Caco-2 (cell line): ENCODE results near the gene SMNDC1. TPM values are rescaled to one million over a fixed set of nuclear protein-coding genes. Genes with fewer than 3 reads are reported as not detected.

Source experiments
- BruUV-seq: library from RNA; stranded (reverse); fragments of 400-500 nt; replicated peaks from 2 replicates; lab custom pipeline; 2021; lab: Mats Ljungman, UMichigan
- CTCF ChIA-PET: fragments of 300-600 bp; sonication (Branson Sonifier 250); formaldehyde crosslinking; loops from one replicate; lab custom pipeline; 2022; ENCODE audit warnings: antibody characterized with exemption; lab: Charles Lee
- POLR2A ChIA-PET: fragments of 300-600 bp; sonication (Branson Sonifier 250); formaldehyde crosslinking; loops from one replicate; lab custom pipeline; 2022; ENCODE audit warnings: antibody characterized with exemption; lab: Charles Lee
- DNase-seq, 2 experiments: peaks; one replicate each; pipeline versions ENCODE4 v3.0.0 to v3.0.0-alpha.2; 2020 to 2022
- H3K27me3 ChIP-seq: replicated peaks from 2 replicates; pipeline ENCODE4 v1.6.0; 2011; ENCODE audit warnings: low read length; ENCODE audit not compliant: control insufficient read depth, insufficient read depth
- H3K36me3 ChIP-seq: 2 replicates; pipeline ENCODE4 v1.5.1; 2011; ENCODE audit warnings: low read length; ENCODE audit not compliant: control insufficient read depth, insufficient read depth
- H3K4me1 ChIP-seq: fragments of 250-450 bp; sonication (Bioruptor Pico); 2 replicates; pipeline ENCODE4 v1.5.1; 2020; ENCODE audit warnings: mild to moderate bottlenecking
- H3K4me3 ChIP-seq: 2 replicates; pipeline ENCODE4 v1.5.1; 2011; ENCODE audit warnings: low read depth, mild to moderate bottlenecking, control low read depth, low read length
- H3K9me3 ChIP-seq: fragments of 250-450 bp; sonication (Bioruptor Pico); 2 replicates; pipeline ENCODE4 v1.5.1; 2020; ENCODE audit warnings: mild to moderate bottlenecking, moderate library complexity
- H3K27ac Mint-ChIP-seq: one replicate; pipeline ENCODE4 v1.8.0; 2022; ENCODE audit warnings: mixed read lengths; ENCODE audit not compliant: unreplicated experiment
- H3K27me3 Mint-ChIP-seq: one replicate; pipeline ENCODE4 v1.8.0; 2022; ENCODE audit warnings: mixed read lengths; ENCODE audit not compliant: insufficient read depth, unreplicated experiment
- H3K36me3 Mint-ChIP-seq: one replicate; pipeline ENCODE4 v1.8.0; 2022; ENCODE audit warnings: mild to moderate bottlenecking, mixed read lengths; ENCODE audit not compliant: insufficient read depth, unreplicated experiment
- H3K4me1 Mint-ChIP-seq: one replicate; pipeline ENCODE4 v1.8.0; 2022; ENCODE audit warnings: low read depth, mixed read lengths; ENCODE audit not compliant: unreplicated experiment
- H3K4me3 Mint-ChIP-seq: one replicate; pipeline ENCODE4 v1.8.0; 2022; ENCODE audit warnings: mild to moderate bottlenecking, moderate library complexity, mixed read lengths; ENCODE audit not compliant: unreplicated experiment
- H3K9me3 Mint-ChIP-seq: one replicate; pipeline ENCODE4 v1.8.0; 2022; ENCODE audit warnings: mixed read lengths; ENCODE audit not compliant: unreplicated experiment
- intact Hi-C: fragments of 100-400 bp; cut with micrococcal nuclease; formaldehyde crosslinking; loops from one replicate; pipeline ENCODE4 v1.10.0; 2022; ENCODE audit not compliant: unreplicated experiment
- total RNA-seq: library from RNA; stranded (reverse); gene quantifications from 2 replicates; pipeline ENCODE4 v1.2.3, GENCODE V29; 2022
- TF ChIP-seq, protein P1 (sequence below), 2 experiments: fragments of 200-600 bp in 1 of 2; IDR thresholded peaks; 1 replicate in 1 of 2; 2 replicates in 1 of 2; pipeline versions ENCODE4 v1.5.1 to v1.8.0; 2011 to 2022; ENCODE audit warnings: antibody characterized with exemption in 1 of 2, control low read depth in 1 of 2, inconsistent platforms in 1 of 2, low read depth in 1 of 2, low read length in 1 of 2, mild to moderate bottlenecking in 1 of 2, moderate library complexity in 1 of 2; ENCODE audit not compliant: insufficient read depth in 1 of 2, severe bottlenecking in 1 of 2, unreplicated experiment in 1 of 2

SMNDC1 gene
- total RNA-seq, 1 experiment from 2014 or later, result 52.4 TPM

DNA sequence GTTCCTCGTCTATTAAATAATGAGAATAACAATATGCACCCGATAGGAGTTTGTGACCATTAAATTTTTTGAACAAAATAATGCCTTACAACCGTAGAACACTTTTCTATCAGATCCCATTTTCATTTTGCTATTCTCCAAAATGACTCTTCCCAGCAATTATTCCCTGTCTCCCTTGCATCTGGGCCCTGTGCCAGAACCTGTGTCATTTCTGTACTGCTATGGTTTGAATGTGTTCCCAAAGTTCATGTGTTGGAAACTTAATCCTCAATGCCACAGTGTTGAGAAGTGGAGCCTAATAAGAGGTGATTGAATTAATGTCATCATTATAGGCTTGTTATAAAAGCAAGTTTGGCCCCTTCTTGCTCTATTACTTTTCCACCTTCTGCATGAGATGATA, 33.2 kb upstream of the SMNDC1 start:
- H3K36me3 ChIP-seq, result no peaks in the 10 kb centered on the region

DNA sequence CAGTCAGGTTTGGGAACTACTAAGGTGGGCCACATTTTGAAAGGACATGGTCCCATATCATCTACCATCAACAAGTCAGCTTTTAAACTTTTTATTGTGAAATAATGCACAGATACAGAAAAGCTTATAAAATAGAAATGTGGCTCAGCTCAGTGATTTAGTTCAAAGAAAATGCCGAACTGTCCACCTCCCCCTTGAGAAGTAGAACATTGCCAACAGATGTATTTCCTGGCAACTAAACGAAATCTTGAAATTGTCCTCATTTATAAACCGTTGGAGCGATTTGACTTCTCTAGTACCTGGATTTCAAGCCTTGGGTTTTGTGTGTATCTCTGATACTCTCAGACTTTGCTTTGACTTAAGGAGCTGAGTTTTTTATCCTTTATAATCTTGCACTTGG, 32.7 kb upstream of the SMNDC1 start:
- no peaks in the 10 kb centered on the region for H3K27me3 Mint-ChIP-seq
- TF ChIP-seq, protein P1, sequence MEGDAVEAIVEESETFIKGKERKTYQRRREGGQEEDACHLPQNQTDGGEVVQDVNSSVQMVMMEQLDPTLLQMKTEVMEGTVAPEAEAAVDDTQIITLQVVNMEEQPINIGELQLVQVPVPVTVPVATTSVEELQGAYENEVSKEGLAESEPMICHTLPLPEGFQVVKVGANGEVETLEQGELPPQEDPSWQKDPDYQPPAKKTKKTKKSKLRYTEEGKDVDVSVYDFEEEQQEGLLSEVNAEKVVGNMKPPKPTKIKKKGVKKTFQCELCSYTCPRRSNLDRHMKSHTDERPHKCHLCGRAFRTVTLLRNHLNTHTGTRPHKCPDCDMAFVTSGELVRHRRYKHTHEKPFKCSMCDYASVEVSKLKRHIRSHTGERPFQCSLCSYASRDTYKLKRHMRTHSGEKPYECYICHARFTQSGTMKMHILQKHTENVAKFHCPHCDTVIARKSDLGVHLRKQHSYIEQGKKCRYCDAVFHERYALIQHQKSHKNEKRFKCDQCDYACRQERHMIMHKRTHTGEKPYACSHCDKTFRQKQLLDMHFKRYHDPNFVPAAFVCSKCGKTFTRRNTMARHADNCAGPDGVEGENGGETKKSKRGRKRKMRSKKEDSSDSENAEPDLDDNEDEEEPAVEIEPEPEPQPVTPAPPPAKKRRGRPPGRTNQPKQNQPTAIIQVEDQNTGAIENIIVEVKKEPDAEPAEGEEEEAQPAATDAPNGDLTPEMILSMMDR (IDR thresholded peaks at IDR 0.05; ENCODE audit: insufficient read depth in 1 of 2, low read depth in 1 of 2, low read length in 1 of 2, severe bottlenecking in 1 of 2, unreplicated experiment in 1 of 2), result no peak
- no peaks in the 10 kb centered on the region for H3K9me3 Mint-ChIP-seq
- no peak overlapping the region for H3K27ac Mint-ChIP-seq
- no peak overlapping the region for H3K4me3 Mint-ChIP-seq
- Histone ChIP-seq H3K4me3 (no peak overlapping the region), H3K9me3 (no peaks in the 10 kb centered on the region), H3K4me1 (no peaks in the 10 kb centered on the region; the same call in 1 of the 2 replicates), H3K36me3 (no peaks in the 10 kb centered on the region), H3K27me3 (no peaks in the 10 kb centered on the region)
- no TSS peak for BruUV-seq
- no peak for DNase-seq
- CTCF ChIA-PET, result interaction anchor here (0.6 to 1.2 kb wide), 3 partner anchors 9 to 18 kb away, joined by 4 read pairs; no protein-coding TSS in a partner anchor
- POLR2A ChIA-PET, result no interaction called here
- H3K4me1 Mint-ChIP-seq, result no peaks in the 10 kb centered on the region
- intact Hi-C loops, result no loop called here
- no peaks in the 10 kb centered on the region for H3K36me3 Mint-ChIP-seq

More for the DNA sequence above, 33.2 kb upstream of the SMNDC1 start:
- DNase-seq, result no peak
- ChIA-PET CTCF (interaction anchor here (0.6 kb wide), 1 partner anchor 18 kb away, joined by 4 read pairs; no protein-coding TSS in a partner anchor), POLR2A (no interaction called here)
- no peaks in the 10 kb centered on the region for H3K9me3 Mint-ChIP-seq
- no peaks in the 10 kb centered on the region for H3K36me3 Mint-ChIP-seq
- H3K27ac Mint-ChIP-seq, result no peak overlapping the region
- H3K9me3 ChIP-seq, result no peaks in the 10 kb centered on the region
- no peaks in the 10 kb centered on the region for H3K4me1 Mint-ChIP-seq
- TF ChIP-seq, protein P1 (IDR thresholded peaks at IDR 0.05; ENCODE audit: insufficient read depth in 1 of 2, low read depth in 1 of 2, low read length in 1 of 2, severe bottlenecking in 1 of 2, unreplicated experiment in 1 of 2), result no peak
- H3K4me1 ChIP-seq, result no peaks in the 10 kb centered on the region; the same call in 1 of the 2 replicates
- H3K27me3 ChIP-seq, result no peaks in the 10 kb centered on the region
- no peak overlapping the region for H3K4me3 ChIP-seq
- no TSS peak for BruUV-seq
- no peaks in the 10 kb centered on the region for H3K27me3 Mint-ChIP-seq
- intact Hi-C loops, result no loop called here
- H3K4me3 Mint-ChIP-seq, result no peak overlapping the region

DNA sequence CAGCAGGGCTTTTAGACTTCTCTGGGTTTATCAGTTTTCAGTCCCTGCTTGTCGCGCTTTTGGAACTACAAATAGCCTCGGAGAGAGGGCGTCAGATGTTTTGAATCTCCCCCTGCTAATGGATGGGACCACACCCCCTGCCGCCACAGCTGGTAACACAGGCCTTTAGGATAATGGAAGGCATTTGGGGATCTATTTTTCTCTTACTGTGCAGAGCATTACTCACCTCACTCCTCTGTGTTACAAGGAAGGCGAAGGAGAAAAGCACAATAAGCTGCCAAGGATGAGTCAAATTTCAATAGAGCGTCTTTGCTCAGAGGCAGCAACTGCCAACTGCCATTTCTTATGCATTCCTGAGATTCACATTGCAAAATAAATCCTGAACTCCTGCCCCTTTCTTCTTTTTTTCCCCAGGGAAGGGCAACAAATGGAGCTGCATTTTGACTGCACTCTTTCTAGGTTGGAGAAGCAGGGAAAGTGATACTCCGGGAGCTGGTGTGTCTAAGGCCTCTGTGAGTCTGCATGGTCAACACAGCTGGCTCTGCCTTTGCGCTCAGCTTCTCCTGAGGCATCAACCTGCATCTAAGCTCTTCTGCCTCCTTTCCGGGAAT, 31.5 kb upstream of the SMNDC1 start:
- Mint-ChIP-seq H3K4me1 (no peaks in the 10 kb centered on the region), H3K27ac (no peak overlapping the region), H3K27me3 (no peaks in the 10 kb centered on the region), H3K9me3 (no peaks in the 10 kb centered on the region), H3K4me3 (no peak overlapping the region), H3K36me3 (no peaks in the 10 kb centered on the region)
- CTCF ChIA-PET, result interaction anchor here (1.2 kb wide), 2 partner anchors 11 to 18 kb away, joined by 4 read pairs; no protein-coding TSS in a partner anchor
- POLR2A ChIA-PET, result no interaction called here
- intact Hi-C loops, result no loop called here
- H3K9me3 ChIP-seq, result peaks cover 9% of the 10 kb centered on the region
- DNase-seq, result no peak
- no peaks in the 10 kb centered on the region for H3K27me3 ChIP-seq
- H3K36me3 ChIP-seq, result no peaks in the 10 kb centered on the region
- H3K4me1 ChIP-seq, result no peaks in the 10 kb centered on the region; the same call in 1 of the 2 replicates
- no peak overlapping the region for H3K4me3 ChIP-seq
- no TSS peak for BruUV-seq
- TF ChIP-seq, protein P1 (IDR thresholded peaks at IDR 0.05; ENCODE audit: insufficient read depth in 1 of 2, low read depth in 1 of 2, low read length in 1 of 2, severe bottlenecking in 1 of 2, unreplicated experiment in 1 of 2), result no peak
